Mucosa of rectum (tissue), 2 donors: Measurements from ENCODE around the gene NT5DC3.
A peak's percentile ranks its signal among the peaks of the same experiment; 100 is the strongest.

Source experiments
- H3K27ac ChIP-seq, 2 donors: one replicate each; pipeline ENCODE4 v1.7.0; 2013; ENCODE audit warnings: inconsistent platforms in 2 of 2, low read depth in 2 of 2, low read length in 2 of 2
- H3K27me3 ChIP-seq, 2 donors: one replicate each; pipeline ENCODE4 v1.7.0; 2013; ENCODE audit warnings: low read length in 2 of 2; ENCODE audit not compliant: control insufficient read depth in 2 of 2, insufficient read depth in 2 of 2
- H3K36me3 ChIP-seq, 2 donors: one replicate each; pipeline ENCODE4 v1.7.0; 2013; ENCODE audit warnings: low read length in 2 of 2; ENCODE audit not compliant: control insufficient read depth in 2 of 2, insufficient read depth in 2 of 2
- H3K4me1 ChIP-seq, 2 donors: one replicate each; pipeline ENCODE4 v1.7.0; 2013; ENCODE audit warnings: low read length in 2 of 2, mild to moderate bottlenecking in 1 of 2; ENCODE audit not compliant: control insufficient read depth in 2 of 2, insufficient read depth in 2 of 2
- H3K4me3 ChIP-seq, 2 donors: one replicate each; pipeline ENCODE4 v1.7.0; 2013; ENCODE audit warnings: low read length in 2 of 2
- H3K9ac ChIP-seq, 2 donors: one replicate each; pipeline ENCODE4 v1.7.0; 2013; ENCODE audit warnings: low read length in 2 of 2, low read depth in 1 of 2, mild to moderate bottlenecking in 1 of 2
- H3K9me3 ChIP-seq, 2 donors: one replicate each; pipeline ENCODE4 v1.7.0; 2013; ENCODE audit warnings: low read length in 2 of 2; ENCODE audit not compliant: control insufficient read depth in 2 of 2
- donor health status: healthy.
- donor health status: Normal muscosa, but diverticular disease.

The NT5DC3 gene

GRCh38 chr12:103879048-103879692 lies 38.1 kb upstream of the NT5DC3 start:
- Histone ChIP-seq H3K9me3 (no peaks in the 10 kb centered on the region), H3K9ac (no peak overlapping the region), H3K4me1 (no peaks in the 10 kb centered on the region), H3K27ac (no peak overlapping the region), H3K36me3 (no peaks in the 10 kb centered on the region), H3K27me3 (no peaks in the 10 kb centered on the region), H3K4me3 (no peak overlapping the region)

DNA sequence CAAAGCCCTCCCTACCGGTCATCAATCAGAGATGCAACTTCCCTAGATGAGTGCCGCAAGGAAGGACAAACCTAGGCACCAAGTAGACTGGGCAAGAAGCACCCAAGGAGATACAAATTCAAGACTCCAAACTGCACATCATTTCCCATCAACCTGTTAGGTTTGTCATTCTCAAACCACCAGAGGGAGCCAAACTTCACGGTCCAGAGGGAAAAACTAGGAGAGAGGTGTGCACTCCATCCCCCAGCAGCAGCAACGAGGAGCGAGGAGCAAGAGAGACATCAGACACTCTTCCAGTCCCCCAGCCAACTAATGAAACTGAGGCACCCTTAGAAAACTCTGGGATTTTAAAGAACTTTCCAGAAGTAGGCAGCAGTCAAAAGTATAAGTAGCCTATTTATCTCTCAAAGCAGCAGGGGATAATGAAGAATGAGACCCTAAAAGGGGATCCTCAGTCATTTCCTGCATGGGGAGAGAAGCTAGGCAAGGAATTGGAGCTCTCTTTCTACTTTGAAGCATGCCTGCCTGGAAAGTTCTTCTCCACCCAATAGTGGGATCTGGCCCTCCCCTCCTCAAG lies 37.0 kb upstream of the NT5DC3 start:
- no peaks in the 10 kb centered on the region for H3K9me3 ChIP-seq
- H3K9ac ChIP-seq: no peak overlapping the region
- no peaks in the 10 kb centered on the region for H3K36me3 ChIP-seq
- no peak overlapping the region for H3K27ac ChIP-seq
- no peak overlapping the region for H3K4me3 ChIP-seq
- H3K4me1 ChIP-seq: no peaks in the 10 kb centered on the region
- no peaks in the 10 kb centered on the region for H3K27me3 ChIP-seq

- H3K36me3 ChIP-seq: no peaks in the 10 kb centered on the region
Observed at GRCh38 chr12:103877288-103877687, 36.3 kb upstream of the NT5DC3 start.

GRCh38 chr12:103875666-103876065 lies 34.6 kb upstream of the NT5DC3 start:
- no peak overlapping the region for H3K27ac ChIP-seq
- no peaks in the 10 kb centered on the region for H3K4me1 ChIP-seq
- H3K9me3 ChIP-seq: no peaks in the 10 kb centered on the region
- no peak overlapping the region for H3K4me3 ChIP-seq
- H3K27me3 ChIP-seq: no peaks in the 10 kb centered on the region
- H3K9ac ChIP-seq: no peak overlapping the region
- H3K36me3 ChIP-seq: no peaks in the 10 kb centered on the region

More at GRCh38 chr12:103877288-103877687, 36.3 kb upstream of the NT5DC3 start:
- Histone ChIP-seq H3K9me3 (no peaks in the 10 kb centered on the region), H3K9ac (no peak overlapping the region), H3K4me3 (no peak overlapping the region), H3K27me3 (no peaks in the 10 kb centered on the region), H3K27ac (no peak overlapping the region), H3K4me1 (no peaks in the 10 kb centered on the region)

GRCh38 chr12:103868215-103868614 lies 27.2 kb upstream of the NT5DC3 start:
- no peak overlapping the region for H3K27ac ChIP-seq
- H3K4me1 ChIP-seq: no peaks in the 10 kb centered on the region
- H3K27me3 ChIP-seq: no peaks in the 10 kb centered on the region
- no peaks in the 10 kb centered on the region for H3K36me3 ChIP-seq
- no peaks in the 10 kb centered on the region for H3K9me3 ChIP-seq
- H3K4me3 ChIP-seq: no peak overlapping the region
- H3K9ac ChIP-seq: no peak overlapping the region

DNA sequence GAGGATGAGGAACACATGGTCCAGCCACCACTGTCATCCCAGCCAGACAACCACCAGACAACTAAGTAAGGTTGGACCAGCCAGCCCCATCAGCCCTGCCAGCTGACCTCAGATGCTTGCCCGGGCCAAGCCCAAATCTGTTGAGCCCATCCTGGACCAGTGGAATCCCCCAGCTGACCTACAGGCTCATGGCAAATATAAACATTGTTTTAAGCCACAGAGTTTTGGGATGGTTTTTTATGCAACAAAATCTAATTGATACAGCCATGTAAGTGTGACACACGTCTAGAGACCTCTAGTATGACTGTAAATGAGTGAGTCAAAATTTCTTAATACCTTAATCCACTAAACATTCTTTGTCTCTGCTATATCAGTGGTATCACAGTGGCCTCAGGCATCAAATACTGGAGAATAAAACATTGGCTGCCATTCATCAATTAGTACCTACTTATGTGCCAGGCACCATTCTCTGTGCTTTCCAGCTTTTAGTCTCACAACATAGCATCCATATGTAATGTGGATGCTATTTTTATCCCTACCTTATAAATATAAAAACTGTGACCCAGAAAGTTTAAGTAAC lies 24.2 kb upstream of the NT5DC3 start:
- no peak overlapping the region for H3K9ac ChIP-seq
- no peaks in the 10 kb centered on the region for H3K4me1 ChIP-seq
- no peak overlapping the region for H3K27ac ChIP-seq
- H3K4me3 ChIP-seq: no peak overlapping the region
- no peaks in the 10 kb centered on the region for H3K36me3 ChIP-seq
- H3K9me3 ChIP-seq: no peaks in the 10 kb centered on the region
- no peaks in the 10 kb centered on the region for H3K27me3 ChIP-seq

GRCh38 chr12:103864710-103865109 lies 23.7 kb upstream of the NT5DC3 start:
- Histone ChIP-seq H3K9me3 (no peaks in the 10 kb centered on the region), H3K27ac (no peak overlapping the region), H3K27me3 (no peaks in the 10 kb centered on the region), H3K4me1 (peaks cover 3% of the 10 kb centered on the region in 2 donors), H3K36me3 (no peaks in the 10 kb centered on the region), H3K4me3 (no peak overlapping the region), H3K9ac (no peak overlapping the region)

- peak overlapping the region in 1 of 2 donors; percentile 50 for H3K9ac ChIP-seq
- peak overlapping the region; percentile 78 to 95 for H3K27ac ChIP-seq
- peak overlapping the region in 1 of 2 donors; percentile 17 for H3K4me3 ChIP-seq
- no peaks in the 10 kb centered on the region for H3K36me3 ChIP-seq
- H3K27me3 ChIP-seq: no peaks in the 10 kb centered on the region
- H3K9me3 ChIP-seq: no peaks in the 10 kb centered on the region
- H3K4me1 ChIP-seq: peaks cover 14 to 15% of the 10 kb centered on the region in 2 donors
Observed at GRCh38 chr12:103858953-103859601, 18.0 kb upstream of the NT5DC3 start.

GRCh38 chr12:103858335-103858734 lies 17.3 kb upstream of the NT5DC3 start:
- H3K9me3 ChIP-seq: no peaks in the 10 kb centered on the region
- peak overlapping the region; percentile 78 to 95 for H3K27ac ChIP-seq
- H3K9ac ChIP-seq: no peak overlapping the region
- peaks cover 14 to 15% of the 10 kb centered on the region in 2 donors for H3K4me1 ChIP-seq
- no peaks in the 10 kb centered on the region for H3K27me3 ChIP-seq
- H3K4me3 ChIP-seq: no peak overlapping the region
- no peaks in the 10 kb centered on the region for H3K36me3 ChIP-seq

GRCh38 chr12:103857164-103857563 lies 16.1 kb upstream of the NT5DC3 start:
- Histone ChIP-seq H3K4me1 (peaks cover 14 to 22% of the 10 kb centered on the region in 2 donors), H3K4me3 (no peak overlapping the region), H3K27me3 (no peaks in the 10 kb centered on the region), H3K9me3 (no peaks in the 10 kb centered on the region), H3K27ac (no peak overlapping the region), H3K9ac (no peak overlapping the region), H3K36me3 (no peaks in the 10 kb centered on the region)
